Neural cell (in vitro differentiated cells): ENCODE measurements around the gene RNF13.

Experiments used
- CTCF ChIP-seq: fragments of 450-650 bp; IDR thresholded peaks from 2 replicates; pipeline ENCODE4 v1.5.1; 2014; ENCODE audit warnings: antibody characterized with exemption, mild to moderate bottlenecking, moderate library complexity; ENCODE audit not compliant: poor library complexity, severe bottlenecking
- POLR2AphosphoS5 ChIP-seq: IDR thresholded peaks from 2 replicates; pipeline ENCODE4 v1.6.1; 2012
- RAD21 ChIP-seq: fragments of 450-650 bp; conservative IDR thresholded peaks from 2 replicates; pipeline ENCODE4 v1.6.1; 2014; ENCODE audit warnings: antibody characterized with exemption, mild to moderate bottlenecking, moderate library complexity
- REST ChIP-seq: IDR thresholded peaks from 2 replicates; pipeline ENCODE4 v1.6.1; 2012; ENCODE audit warnings: borderline replicate concordance

GRCh38 chr3:149969940-149970715 lies 157.1 kb downstream of the RNF13 start:
- TF ChIP-seq CTCF (no peak), POLR2AphosphoS5 (peak; percentile 52), REST (no peak), RAD21 (no peak)
